SH-SY5Y (cell line): ENCODE data around the gene PPL.

Source experiments
- GATA2 ChIP-seq: IDR thresholded peaks from 2 replicates; pipeline ENCODE4 v1.6.1; 2011; ENCODE audit warnings: mild to moderate bottlenecking, low read depth, low read length
- GATA3 ChIP-seq: IDR thresholded peaks from 2 replicates; pipeline ENCODE4 v1.6.1; 2011; ENCODE audit warnings: low read depth, mild to moderate bottlenecking, low read length, moderate library complexity

The PPL gene

DNA sequence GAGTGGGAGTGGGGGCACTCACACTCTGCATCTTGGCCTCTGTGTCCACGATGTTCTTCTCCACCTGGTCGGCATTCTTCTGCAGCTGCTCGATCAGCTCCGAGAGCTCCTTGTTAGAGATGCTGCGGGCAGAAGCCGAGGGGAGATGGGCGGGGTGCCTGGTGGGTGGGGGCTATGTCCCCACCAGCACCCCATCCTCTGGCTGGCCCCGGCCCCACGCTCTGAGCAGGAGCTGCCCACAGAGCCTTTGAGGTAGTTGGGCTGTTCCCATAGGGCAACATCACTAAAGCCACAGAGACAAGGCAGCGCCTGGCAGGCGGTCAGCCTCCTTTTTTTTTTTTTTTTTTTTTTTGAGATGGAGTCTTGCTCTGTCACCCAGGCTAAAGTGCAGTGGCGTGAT is 26.1 kb downstream of the PPL start:
- TF ChIP-seq GATA3, result no peak
- TF ChIP-seq GATA2, result no peak

DNA sequence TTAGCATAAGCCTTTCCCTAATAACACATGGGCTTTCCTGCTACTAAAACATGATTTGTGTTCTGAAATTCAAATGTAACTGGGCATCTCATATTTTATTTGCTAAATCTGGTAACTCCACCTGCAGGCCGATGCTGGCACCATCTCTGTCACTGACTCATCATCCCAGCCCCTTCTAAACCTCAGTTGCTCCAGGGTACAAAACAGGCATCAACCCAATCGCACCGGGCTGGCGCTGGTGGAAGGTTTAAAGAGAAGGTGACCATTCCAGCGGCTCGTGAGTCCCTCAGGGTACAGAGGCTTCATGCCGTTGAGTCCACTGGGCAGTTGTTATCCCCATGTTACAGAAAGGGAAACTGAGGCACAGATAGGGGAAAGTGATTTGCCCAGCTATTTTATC is 27.1 kb downstream of the PPL start:
- TF ChIP-seq GATA2 (no peak), GATA3 (no peak)

DNA sequence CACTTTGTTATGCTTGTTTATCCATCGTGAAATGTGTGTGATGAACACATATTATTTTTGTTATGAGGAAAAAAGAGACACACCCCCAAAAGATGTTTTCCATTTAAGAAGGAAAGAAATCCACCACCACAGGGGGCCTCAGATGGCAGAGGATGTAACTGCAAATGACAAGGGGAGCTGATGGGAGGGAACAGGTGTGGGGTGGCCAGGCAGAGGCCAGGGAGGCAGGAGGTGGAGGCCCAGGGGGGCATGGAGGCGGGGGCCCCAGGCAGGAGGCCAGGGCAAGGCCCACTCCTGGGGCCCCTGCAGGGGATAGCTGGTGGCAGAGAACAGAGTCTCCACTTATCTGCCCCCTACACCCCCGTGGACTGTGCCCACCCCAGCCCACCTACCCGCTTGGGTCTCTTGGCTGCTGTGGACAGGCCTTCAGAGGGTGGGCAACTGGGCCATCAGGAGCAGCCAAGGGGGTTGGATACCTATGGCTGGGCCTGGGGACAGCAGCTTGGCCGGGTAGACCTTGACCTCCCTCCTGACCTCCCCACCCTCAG is 28.0 kb downstream of the PPL start:
- TF ChIP-seq GATA3 (no peak), GATA2 (no peak)

DNA sequence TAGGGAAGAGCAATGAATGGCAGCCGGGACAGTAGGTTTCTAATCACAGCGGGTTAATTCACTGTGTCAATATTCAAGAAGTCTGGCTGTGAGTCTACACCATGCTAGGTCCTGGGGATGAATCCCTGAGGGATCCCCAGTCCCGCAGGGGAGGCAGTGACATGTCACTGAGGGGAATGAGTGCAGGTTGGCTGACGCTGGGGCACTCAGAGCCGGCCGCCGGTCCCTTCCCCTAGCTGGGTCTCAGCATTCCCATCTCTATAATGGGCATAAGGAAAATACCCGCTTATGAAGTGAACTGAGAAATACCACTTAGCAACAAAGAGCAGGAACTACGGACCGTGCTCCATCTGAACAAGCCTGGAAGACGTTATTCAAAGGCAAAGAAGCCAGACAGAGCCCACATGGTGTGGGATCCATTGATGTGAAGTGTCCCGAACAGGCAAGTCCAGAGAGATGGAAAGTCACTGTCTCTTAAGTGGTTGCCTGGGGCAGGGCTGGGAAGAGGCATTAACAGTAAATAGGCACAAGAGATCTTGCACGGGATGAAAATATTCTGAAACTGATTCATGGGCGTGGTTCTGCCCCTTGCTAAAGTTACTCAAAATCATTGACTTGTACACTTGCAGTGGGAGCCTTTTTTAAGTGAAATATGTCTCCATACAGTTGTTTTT is 31.9 kb downstream of the PPL start:
- TF ChIP-seq GATA3 (no peak), GATA2 (no peak)

DNA sequence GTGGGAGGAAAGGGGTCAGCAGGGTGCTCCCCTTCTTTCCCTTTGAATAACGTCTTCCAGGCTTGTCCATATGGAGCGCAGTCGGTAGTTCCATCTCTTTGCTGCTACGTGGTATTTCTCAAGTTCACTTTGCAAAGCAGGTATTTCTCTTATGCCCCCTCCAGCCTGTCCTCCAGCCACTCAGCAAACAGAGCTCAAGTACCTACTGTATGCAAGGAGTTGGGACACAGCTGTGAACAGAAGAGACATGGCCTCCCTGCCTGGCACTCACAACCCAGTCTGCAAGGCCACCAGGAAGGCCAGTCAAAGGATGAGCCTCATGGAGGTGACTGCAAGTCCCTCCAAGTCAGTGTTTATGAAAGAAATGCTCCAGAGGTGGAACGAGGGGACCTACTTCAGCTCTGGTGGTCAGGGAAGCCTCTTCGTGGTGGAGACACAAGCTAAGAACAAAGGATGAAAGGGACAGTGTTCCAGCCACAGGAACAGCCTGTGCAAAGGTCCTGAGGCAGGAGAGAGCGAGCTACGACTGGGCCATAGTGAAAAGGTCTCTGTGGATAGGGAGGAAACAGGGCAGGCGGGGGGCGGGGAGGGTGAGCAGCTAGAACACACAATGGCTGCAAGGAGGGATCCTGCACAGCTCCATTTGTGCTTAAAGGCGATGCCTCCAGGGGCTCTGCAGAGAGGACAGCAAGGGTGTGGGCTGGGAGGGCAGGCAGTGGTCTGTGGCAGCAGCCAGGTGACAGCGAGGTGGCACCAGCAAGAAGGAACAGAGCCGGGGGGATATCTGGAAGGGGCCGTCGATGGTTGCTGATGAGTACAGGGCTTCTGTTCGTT is 32.6 kb downstream of the PPL start:
- no peak for TF ChIP-seq GATA2

DNA sequence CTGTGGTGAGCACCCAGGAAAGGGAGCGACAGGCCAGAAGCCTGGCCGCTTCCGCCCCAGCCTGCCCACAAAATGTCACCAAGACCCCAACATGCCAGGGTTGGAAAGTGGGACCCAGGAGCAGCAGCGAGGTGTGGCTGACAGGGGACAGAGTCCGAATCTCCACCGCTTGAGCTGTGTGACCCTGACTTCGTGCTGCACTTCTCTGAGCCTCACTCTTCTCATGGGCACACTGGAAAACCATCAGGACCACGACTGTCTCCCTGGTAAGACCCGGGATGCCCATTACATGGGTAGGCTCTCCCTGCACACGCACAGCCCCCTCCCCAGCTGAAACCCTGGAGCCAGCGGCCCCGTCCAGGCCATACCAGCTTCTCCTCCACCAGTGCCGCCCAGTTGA is 34.9 kb downstream of the PPL start:
- TF ChIP-seq GATA3 (no peak), GATA2 (no peak)

DNA sequence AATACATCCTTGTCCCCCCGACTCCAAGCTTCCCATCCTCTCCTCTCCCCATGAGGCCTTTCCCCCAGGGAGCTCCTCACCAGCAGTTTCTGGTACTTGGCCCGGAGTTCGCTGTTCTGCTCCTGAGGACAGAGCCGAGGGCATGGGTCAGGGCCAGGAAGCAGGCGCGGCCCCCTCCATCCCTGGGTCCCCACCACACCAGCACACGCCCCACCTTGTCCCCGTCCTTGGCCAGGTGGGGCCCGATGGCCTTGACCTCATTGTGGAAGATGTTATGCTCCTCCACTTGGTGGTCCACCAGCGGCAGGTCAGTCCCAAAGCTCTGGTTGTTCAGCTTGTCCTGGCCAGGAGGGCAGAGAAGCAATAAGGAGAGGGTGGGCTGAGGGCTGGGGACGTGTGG is 36.2 kb downstream of the PPL start:
- TF ChIP-seq GATA2 (no peak), GATA3 (no peak)

DNA sequence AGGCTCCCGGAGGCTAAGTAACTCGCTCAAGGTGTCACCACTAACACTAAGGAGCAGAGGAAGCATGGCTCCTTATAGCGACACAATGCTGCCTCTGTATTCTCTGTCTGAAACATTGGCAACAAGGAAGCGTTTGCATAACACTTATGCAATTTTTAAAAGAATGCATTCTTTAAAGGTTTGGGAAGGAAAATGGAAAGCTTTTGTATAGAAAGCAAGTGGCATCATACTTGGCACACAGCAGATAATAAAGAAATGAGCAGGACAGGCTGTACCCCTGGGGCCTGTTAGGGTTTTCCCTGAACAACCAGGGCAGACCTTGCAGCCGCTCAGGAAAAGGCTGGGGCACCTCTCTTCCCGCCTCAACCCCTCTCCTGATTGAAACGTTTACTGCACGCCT is 36.9 kb downstream of the PPL start:
- TF ChIP-seq GATA2 (no peak), GATA3 (no peak)

DNA sequence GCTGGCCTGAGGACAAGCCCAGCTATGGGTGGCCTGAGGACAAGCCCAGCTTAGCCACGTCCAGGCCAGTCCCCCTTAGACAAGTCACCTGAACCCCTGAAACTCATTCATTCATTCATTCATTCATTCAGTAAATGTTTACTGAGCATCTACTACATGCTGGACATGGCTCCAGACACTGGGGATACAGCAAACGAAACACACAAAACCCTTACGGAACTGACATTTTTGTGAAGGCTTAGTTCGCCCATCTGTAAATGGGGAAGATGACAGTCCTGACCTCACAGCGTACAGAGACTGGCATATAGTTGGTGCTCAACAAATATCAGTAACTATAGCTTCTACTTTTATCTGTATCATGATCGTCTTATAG is 37.5 kb downstream of the PPL start:
- TF ChIP-seq GATA2 (no peak), GATA3 (no peak)

DNA sequence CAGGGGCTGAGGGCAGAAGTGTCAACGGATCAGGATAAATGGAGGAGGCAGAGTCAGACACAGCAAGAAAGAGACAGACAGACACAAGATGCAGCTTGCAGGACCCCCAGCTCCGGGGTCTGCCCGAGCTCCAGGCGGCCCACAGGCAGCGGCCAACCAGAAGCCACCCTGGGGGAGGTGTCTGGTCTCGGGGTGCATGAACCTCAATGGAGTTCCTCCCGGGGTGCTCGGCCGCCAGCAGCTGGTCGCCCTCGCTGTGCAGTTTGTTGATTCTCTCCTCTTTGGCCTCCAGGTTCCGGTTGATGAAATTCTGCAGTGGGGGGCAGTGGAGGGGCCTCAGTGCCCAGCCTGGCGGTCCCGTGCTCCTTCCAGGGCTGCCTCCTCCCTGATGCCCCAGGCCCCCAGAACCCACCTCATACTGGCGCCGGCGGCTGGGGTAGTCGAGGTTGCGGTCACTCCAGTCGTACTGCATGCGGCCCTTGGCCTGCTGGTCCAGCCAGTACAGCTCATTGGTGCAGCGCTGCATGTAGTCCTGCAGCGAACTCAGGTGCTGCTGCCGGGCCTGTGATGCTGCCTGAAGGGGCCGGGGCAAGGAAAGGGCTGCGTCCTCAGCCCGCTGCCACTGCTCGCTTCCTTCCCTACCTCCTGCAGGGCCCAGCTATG is 38.0 kb downstream of the PPL start:
- TF ChIP-seq GATA3 (no peak), GATA2 (no peak)

DNA sequence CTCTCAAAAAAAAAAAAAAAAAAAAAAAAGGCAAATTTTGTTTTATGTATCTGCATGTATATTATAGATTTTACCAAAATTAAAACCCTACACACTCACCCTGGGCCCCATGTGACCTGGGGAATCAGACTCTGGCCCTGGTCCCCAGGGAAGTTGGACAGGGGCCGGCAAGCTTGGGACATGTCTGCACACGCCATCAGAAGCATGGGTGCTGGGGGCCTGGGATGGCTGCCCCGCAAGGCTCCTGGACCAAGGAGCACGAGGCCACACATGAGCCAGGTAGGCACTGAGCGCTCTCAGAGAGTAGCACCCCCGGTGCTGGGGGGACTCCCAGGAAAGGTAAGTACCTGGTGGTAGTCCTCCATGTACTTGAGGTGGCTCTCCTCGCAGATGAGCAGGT is 39.6 kb downstream of the PPL start:
- TF ChIP-seq GATA3, result no peak
- no peak for TF ChIP-seq GATA2

DNA sequence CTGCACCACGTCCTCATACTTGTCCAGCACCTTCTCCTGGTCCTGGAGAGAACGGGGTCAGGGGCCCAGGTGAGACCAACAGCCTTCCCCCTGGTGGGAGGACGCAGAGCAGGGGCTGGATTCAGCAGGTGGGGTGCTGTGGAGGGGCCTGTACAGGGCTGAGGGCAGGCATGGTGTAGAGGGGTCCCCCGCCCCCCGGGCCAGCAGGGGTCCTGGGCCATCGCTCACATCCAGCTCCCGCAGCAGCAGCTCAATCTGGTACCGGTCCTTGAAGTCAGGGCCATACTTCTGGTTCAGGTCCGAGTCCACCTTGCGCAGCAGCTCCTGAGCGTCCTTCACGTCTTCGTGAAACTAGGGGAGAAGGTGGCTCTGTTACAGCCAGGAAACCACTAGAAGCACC is 41.6 kb downstream of the PPL start:
- no peak for TF ChIP-seq GATA3
- no peak for TF ChIP-seq GATA2

DNA sequence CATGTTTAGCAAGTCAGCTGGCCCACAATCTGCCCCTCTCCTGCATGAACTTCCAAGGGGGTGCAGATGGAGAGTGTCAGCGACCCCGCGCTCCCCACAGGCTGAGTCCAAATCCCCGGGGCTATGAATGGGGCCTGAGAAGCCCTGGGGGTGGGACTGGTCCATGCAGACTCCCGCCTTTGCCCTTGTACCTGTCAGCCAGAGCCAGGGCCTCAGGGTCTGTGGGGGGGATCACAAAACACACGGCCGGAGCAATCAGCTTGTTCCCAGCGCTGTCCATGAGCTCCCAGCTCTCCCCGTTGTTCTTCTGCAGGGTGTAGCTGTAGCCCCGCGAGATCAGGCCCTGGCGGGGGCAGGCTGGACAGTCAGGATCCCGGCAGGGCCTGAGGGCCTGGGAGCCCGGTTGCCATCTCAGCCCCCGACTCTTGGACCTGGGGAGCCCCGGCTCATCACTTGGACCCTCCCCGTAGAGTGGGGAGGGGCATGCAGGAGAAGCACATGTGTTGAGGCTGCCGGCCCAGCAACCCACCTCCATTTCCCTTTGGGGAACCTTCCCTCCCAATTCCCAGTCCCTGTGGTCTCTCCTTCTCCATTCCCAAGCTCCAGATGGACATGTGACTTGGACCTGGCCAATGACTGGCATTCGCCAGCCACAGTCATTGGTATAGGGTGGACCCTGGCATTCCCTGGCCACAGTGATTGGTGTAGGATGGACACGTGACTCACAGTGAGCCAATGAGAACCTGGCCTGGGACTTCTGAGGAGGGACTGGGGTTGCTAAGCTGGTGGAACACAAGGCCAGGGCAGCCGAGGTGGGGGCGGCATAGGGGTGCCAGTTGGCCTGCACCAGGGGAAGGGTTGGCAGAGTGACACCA is 42.4 kb downstream of the PPL start:
- TF ChIP-seq GATA3 (no peak), GATA2 (no peak)
